Measurements from ENCODE around the gene EPS8. TPM values are rescaled to one million over a fixed set of nuclear protein-coding genes. Genes with fewer than 3 reads are reported as not detected.

The EPS8 gene
- total RNA-seq, 5 donors from 2014 or later (not counting 1 experiment from before 2014, with no cell fraction given), result 0.91 to 3.8 (median 2.1) TPM

DNA sequence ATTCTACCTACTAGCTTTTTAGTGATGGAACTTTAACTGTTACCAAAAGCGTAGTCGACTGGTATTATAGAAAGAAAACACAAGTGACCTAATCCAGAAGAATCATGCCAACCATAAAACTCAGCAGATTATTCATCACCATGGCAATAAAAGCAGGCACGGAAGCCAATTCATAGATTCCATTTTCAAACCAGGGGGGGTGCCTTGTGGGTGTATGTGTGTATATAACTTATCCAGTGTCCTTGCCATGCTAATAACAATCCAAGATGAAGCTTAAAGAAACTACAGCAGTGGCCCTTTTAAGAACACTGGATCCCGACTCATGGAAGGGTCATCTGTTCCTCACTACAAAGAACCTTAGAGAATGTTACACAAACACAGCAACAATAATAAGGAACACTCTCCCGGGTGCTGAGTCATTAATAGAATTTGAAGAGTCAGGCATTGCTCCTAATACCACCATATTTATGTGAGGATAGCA lies 61.0 kb downstream of the EPS8 start:
- H3K4me3 Mint-ChIP-seq, result no peak overlapping the region
- no CpG with 5 or more reads among the region's 5 CpGs for WGBS (ENCODE audit: insufficient coverage)
- Histone ChIP-seq H3K9me3 (no peaks in the 10 kb centered on the region), H3K27ac (ENCODE audit: low read length) (no peak overlapping the region), H3K4me3 (ENCODE audit: control insufficient read depth in 1 of 2, extremely low read depth in 1 of 2, low read length in 1 of 2) (no peak overlapping the region), H3K36me3 (ENCODE audit: control insufficient read depth in 2 of 2, extremely low read depth in 1 of 2, insufficient read depth in 1 of 2, low read length in 1 of 2) (no peaks in the 10 kb centered on the region), H3K27me3 (replicated peaks in 1 of 2; ENCODE audit: control insufficient read depth in 2 of 2, extremely low read depth in 1 of 2, insufficient read depth in 2 of 2, low read length in 1 of 2) (no peaks in the 10 kb centered on the region), H3K4me1 (ENCODE audit: control insufficient read depth in 1 of 2, extremely low read depth in 1 of 2, insufficient read depth in 2 of 2, low read length in 2 of 2) (no peaks in the 10 kb centered on the region)
- DNase-seq (no peak), ATAC-seq (replicated peaks in 1 of 4) (no peak)
- H3K4me1 Mint-ChIP-seq, result no peaks in the 10 kb centered on the region
- ChIA-PET CTCF (no interaction called here), POLR2A (no interaction called here)
- no peaks in the 10 kb centered on the region for H3K9me3 Mint-ChIP-seq
- H3K36me3 Mint-ChIP-seq, result no peaks in the 10 kb centered on the region
- H3K27me3 Mint-ChIP-seq, result peaks cover 0 to 4% of the 10 kb centered on the region in 2 donors
- H3K27ac Mint-ChIP-seq, result no peak overlapping the region

GRCh38 chr12:15726878-15727150 lies 62.4 kb downstream of the EPS8 start:
- ATAC-seq (replicated peaks in 1 of 4) (no peak), DNase-seq (no peak)
- Mint-ChIP-seq H3K27me3 (peaks cover 0 to 4% of the 10 kb centered on the region in 2 donors), H3K27ac (no peak overlapping the region), H3K4me1 (no peaks in the 10 kb centered on the region), H3K4me3 (no peak overlapping the region), H3K9me3 (no peaks in the 10 kb centered on the region), H3K36me3 (no peaks in the 10 kb centered on the region)
- ChIA-PET POLR2A (no interaction called here), CTCF (interaction anchor here in 1 of 2 donors (1.5 kb wide), 1 partner anchor 1094 kb away, joined by 3 read pairs; no protein-coding TSS in a partner anchor)
- H3K27ac ChIP-seq (ENCODE audit: low read length), result no peak overlapping the region
- no peaks in the 10 kb centered on the region for H3K4me1 ChIP-seq (ENCODE audit: control insufficient read depth in 1 of 2, extremely low read depth in 1 of 2, insufficient read depth in 2 of 2, low read length in 2 of 2)
- no peaks in the 10 kb centered on the region for H3K9me3 ChIP-seq
- no peaks in the 10 kb centered on the region for H3K27me3 ChIP-seq (replicated peaks in 1 of 2; ENCODE audit: control insufficient read depth in 2 of 2, extremely low read depth in 1 of 2, insufficient read depth in 2 of 2, low read length in 1 of 2)
- no peaks in the 10 kb centered on the region for H3K36me3 ChIP-seq (ENCODE audit: control insufficient read depth in 2 of 2, extremely low read depth in 1 of 2, insufficient read depth in 1 of 2, low read length in 1 of 2)
- no peak overlapping the region for H3K4me3 ChIP-seq (ENCODE audit: control insufficient read depth in 1 of 2, extremely low read depth in 1 of 2, low read length in 1 of 2)

- DNase-seq, result no peak
- H3K27ac Mint-ChIP-seq, result no peak overlapping the region
- POLR2A ChIA-PET, result no interaction called here
These were observed 62.9 kb downstream of the EPS8 start for GRCh38 chr12:15726027-15726877.

DNA sequence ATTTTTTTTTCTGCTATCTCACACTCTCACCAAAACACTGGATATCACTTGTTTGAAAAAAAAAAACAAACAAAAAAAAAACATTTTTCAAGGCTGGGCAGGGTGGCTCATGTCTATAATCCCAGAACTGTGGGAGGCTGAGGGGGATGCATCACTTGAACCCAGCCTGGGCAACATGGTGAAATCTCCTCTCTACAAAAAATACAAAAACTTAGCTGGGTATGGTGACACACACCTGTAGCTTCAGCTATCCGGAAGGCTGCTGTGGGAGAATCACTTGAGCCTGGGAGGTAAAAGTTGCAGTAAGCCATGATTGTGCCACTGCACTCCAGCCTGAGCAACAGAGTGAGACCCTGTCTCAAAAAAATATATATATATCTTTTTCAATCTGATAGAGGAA lies 66.2 kb downstream of the EPS8 start:
- H3K4me1 ChIP-seq (ENCODE audit: control insufficient read depth in 1 of 2, extremely low read depth in 1 of 2, insufficient read depth in 2 of 2, low read length in 2 of 2), result no peaks in the 10 kb centered on the region
- WGBS (ENCODE audit: insufficient coverage), result no CpG with 5 or more reads among the region's 1 CpG
- Mint-ChIP-seq H3K9me3 (no peaks in the 10 kb centered on the region), H3K4me3 (no peak overlapping the region), H3K4me1 (peaks cover 0 to 3% (median 0%) of the 10 kb centered on the region in 3 donors), H3K27me3 (no peaks in the 10 kb centered on the region), H3K36me3 (no peaks in the 10 kb centered on the region), H3K27ac (no peak overlapping the region)
- no peaks in the 10 kb centered on the region for H3K27me3 ChIP-seq (replicated peaks in 1 of 2; ENCODE audit: control insufficient read depth in 2 of 2, extremely low read depth in 1 of 2, insufficient read depth in 2 of 2, low read length in 1 of 2)
- no peaks in the 10 kb centered on the region for H3K9me3 ChIP-seq
- H3K4me3 ChIP-seq (ENCODE audit: control insufficient read depth in 1 of 2, extremely low read depth in 1 of 2, low read length in 1 of 2), result no peak overlapping the region
- H3K36me3 ChIP-seq (ENCODE audit: control insufficient read depth in 2 of 2, extremely low read depth in 1 of 2, insufficient read depth in 1 of 2, low read length in 1 of 2), result no peaks in the 10 kb centered on the region
- DNase-seq, result no peak
- no peak overlapping the region for H3K27ac ChIP-seq (ENCODE audit: low read length)
- ATAC-seq (replicated peaks in 1 of 4), result no peak
- POLR2A ChIA-PET, result interaction anchor here in 1 of 2 donors (0.7 kb wide), 1 partner anchor 868 kb away, joined by 8 read pairs; no protein-coding TSS in a partner anchor
- CTCF ChIA-PET, result no interaction called here

More at GRCh38 chr12:15726027-15726877, 62.9 kb downstream of the EPS8 start:
- Histone ChIP-seq H3K36me3 (ENCODE audit: control insufficient read depth in 2 of 2, extremely low read depth in 1 of 2, insufficient read depth in 1 of 2, low read length in 1 of 2) (no peaks in the 10 kb centered on the region), H3K4me3 (ENCODE audit: control insufficient read depth in 1 of 2, extremely low read depth in 1 of 2, low read length in 1 of 2) (no peak overlapping the region), H3K9me3 (no peaks in the 10 kb centered on the region), H3K27me3 (replicated peaks in 1 of 2; ENCODE audit: control insufficient read depth in 2 of 2, extremely low read depth in 1 of 2, insufficient read depth in 2 of 2, low read length in 1 of 2) (no peaks in the 10 kb centered on the region), H3K27ac (ENCODE audit: low read length) (no peak overlapping the region), H3K4me1 (ENCODE audit: control insufficient read depth in 1 of 2, extremely low read depth in 1 of 2, insufficient read depth in 2 of 2, low read length in 2 of 2) (no peaks in the 10 kb centered on the region)
- no peak for ATAC-seq (replicated peaks in 1 of 4)
- H3K36me3 Mint-ChIP-seq, result no peaks in the 10 kb centered on the region
- H3K27me3 Mint-ChIP-seq, result peaks cover 0 to 2% of the 10 kb centered on the region in 2 donors
- 100% methylated on average over 1 of the region's 2 CpGs for WGBS (ENCODE audit: insufficient coverage)
- H3K4me3 Mint-ChIP-seq, result no peak overlapping the region
- no peaks in the 10 kb centered on the region for H3K9me3 Mint-ChIP-seq
- CTCF ChIA-PET, result interaction anchor here (0.6 to 1.5 kb wide), 2 partner anchors 1094 to 1537 kb away, joined by 3 to 4 read pairs; no protein-coding TSS in a partner anchor
- no peaks in the 10 kb centered on the region for H3K4me1 Mint-ChIP-seq

- Mint-ChIP-seq H3K27ac (no peak overlapping the region), H3K27me3 (no peaks in the 10 kb centered on the region), H3K36me3 (no peaks in the 10 kb centered on the region), H3K4me1 (peaks cover 0 to 3% (median 0%) of the 10 kb centered on the region in 3 donors), H3K9me3 (no peaks in the 10 kb centered on the region), H3K4me3 (no peak overlapping the region)
- Histone ChIP-seq H3K36me3 (ENCODE audit: control insufficient read depth in 2 of 2, extremely low read depth in 1 of 2, insufficient read depth in 1 of 2, low read length in 1 of 2) (no peaks in the 10 kb centered on the region), H3K4me3 (ENCODE audit: control insufficient read depth in 1 of 2, extremely low read depth in 1 of 2, low read length in 1 of 2) (no peak overlapping the region), H3K9me3 (no peaks in the 10 kb centered on the region), H3K27ac (ENCODE audit: low read length) (no peak overlapping the region), H3K4me1 (ENCODE audit: control insufficient read depth in 1 of 2, extremely low read depth in 1 of 2, insufficient read depth in 2 of 2, low read length in 2 of 2) (no peaks in the 10 kb centered on the region), H3K27me3 (replicated peaks in 1 of 2; ENCODE audit: control insufficient read depth in 2 of 2, extremely low read depth in 1 of 2, insufficient read depth in 2 of 2, low read length in 1 of 2) (no peaks in the 10 kb centered on the region)
- ATAC-seq (replicated peaks in 1 of 4) (no peak), DNase-seq (no peak)
- POLR2A ChIA-PET, result no interaction called here
- CTCF ChIA-PET, result no interaction called here
- WGBS (ENCODE audit: insufficient coverage), result no CpG with 5 or more reads among the region's 4 CpGs
These were observed 67.7 kb downstream of the EPS8 start for GRCh38 chr12:15721316-15722115.

GRCh38 chr12:15720295-15720694 lies 68.9 kb downstream of the EPS8 start:
- Histone ChIP-seq H3K4me1 (ENCODE audit: control insufficient read depth in 1 of 2, extremely low read depth in 1 of 2, insufficient read depth in 2 of 2, low read length in 2 of 2) (no peaks in the 10 kb centered on the region), H3K27me3 (replicated peaks in 1 of 2; ENCODE audit: control insufficient read depth in 2 of 2, extremely low read depth in 1 of 2, insufficient read depth in 2 of 2, low read length in 1 of 2) (no peaks in the 10 kb centered on the region), H3K36me3 (ENCODE audit: control insufficient read depth in 2 of 2, extremely low read depth in 1 of 2, insufficient read depth in 1 of 2, low read length in 1 of 2) (no peaks in the 10 kb centered on the region), H3K4me3 (ENCODE audit: control insufficient read depth in 1 of 2, extremely low read depth in 1 of 2, low read length in 1 of 2) (no peak overlapping the region), H3K27ac (ENCODE audit: low read length) (no peak overlapping the region), H3K9me3 (no peaks in the 10 kb centered on the region)
- ChIA-PET POLR2A (no interaction called here), CTCF (no interaction called here)
- WGBS (ENCODE audit: insufficient coverage), result no CpG with 5 or more reads among the region's 2 CpGs
- Mint-ChIP-seq H3K4me3 (no peak overlapping the region), H3K36me3 (no peaks in the 10 kb centered on the region), H3K9me3 (no peaks in the 10 kb centered on the region), H3K27ac (no peak overlapping the region), H3K4me1 (peaks cover 0 to 3% (median 0%) of the 10 kb centered on the region in 3 donors), H3K27me3 (no peaks in the 10 kb centered on the region)
- ATAC-seq (replicated peaks in 1 of 4), result no peak
- no peak for DNase-seq
